Activated B cell treated with CpG ODN at 0.5 μM for 24 hours (primary cell): ENCODE results near the gene CNIH3. TPM values are rescaled to one million over a fixed set of nuclear protein-coding genes. Genes with fewer than 3 reads are reported as not detected.

Experiments
- ATAC-seq: fragments of 200-7000 bp; cut with Tn5 transposase; one replicate; pipeline ENCODE4 v1.10.0; 2021; ENCODE audit warnings: low read depth, mild to moderate bottlenecking, moderate library complexity
- CTCF ChIA-PET: fragments of 350-600 bp; sonication (Branson Sonifier 250); formaldehyde crosslinking; loops from one replicate; lab custom pipeline; 2021; ENCODE audit warnings: antibody characterized with exemption; lab: Charles Lee
- POLR2A ChIA-PET: fragments of 350-600 bp; sonication (Branson Sonifier 250); formaldehyde crosslinking; loops from one replicate; lab custom pipeline; 2021; ENCODE audit warnings: antibody characterized with exemption; lab: Charles Lee
- DNase-seq: peaks from one replicate; pipeline ENCODE4 v3.0.0; 2022
- H3K27ac Mint-ChIP-seq: one replicate; pipeline ENCODE4 v1.8.0; 2020; ENCODE audit warnings: mixed read lengths
- H3K27me3 Mint-ChIP-seq: one replicate; pipeline ENCODE4 v1.8.0; 2021; ENCODE audit warnings: mixed read lengths
- H3K36me3 Mint-ChIP-seq: one replicate; pipeline ENCODE4 v1.8.0; 2021; ENCODE audit warnings: low read depth, mixed read lengths
- H3K4me1 Mint-ChIP-seq: one replicate; pipeline ENCODE4 v1.8.0; 2021; ENCODE audit warnings: mixed read lengths
- H3K4me3 Mint-ChIP-seq: one replicate; pipeline ENCODE4 v1.8.0; 2020; ENCODE audit warnings: mild to moderate bottlenecking, mixed read lengths
- H3K9me3 Mint-ChIP-seq: one replicate; pipeline ENCODE4 v1.8.0; 2020; ENCODE audit warnings: mixed read lengths
- CTCF ChIP-seq: fragments of 200-600 bp; IDR thresholded peaks from one replicate; pipeline ENCODE4 v1.8.0; 2022; ENCODE audit warnings: antibody characterized with exemption, mild to moderate bottlenecking
- intact Hi-C: fragments of 100-400 bp; cut with micrococcal nuclease; formaldehyde crosslinking; loops from one replicate; pipeline ENCODE4 v1.15.1; 2024
- total RNA-seq: library from RNA; stranded (reverse); gene quantifications from 2 replicates; pipeline ENCODE4 v1.2.3, GENCODE V29; 2022

CNIH3 gene
- total RNA-seq, 1 donor from 2014 or later, result 1.8 TPM

GRCh38 chr1:224745924-224746323 is 129.8 kb downstream of the CNIH3 start:
- ChIA-PET POLR2A (no interaction called here), CTCF (no interaction called here)
- Mint-ChIP-seq H3K27me3 (no peaks in the 10 kb centered on the region), H3K9me3 (no peaks in the 10 kb centered on the region), H3K4me1 (no peaks in the 10 kb centered on the region), H3K27ac (no peak overlapping the region), H3K36me3 (no peaks in the 10 kb centered on the region), H3K4me3 (no peak overlapping the region)
- intact Hi-C loops, result no loop called here
- DNase-seq (no peak), ATAC-seq (no peak)
- TF ChIP-seq CTCF, result no peak

- ATAC-seq (no peak), DNase-seq (no peak)
- H3K4me3 Mint-ChIP-seq, result no peak overlapping the region
- H3K27ac Mint-ChIP-seq, result no peak overlapping the region
- H3K4me1 Mint-ChIP-seq, result no peaks in the 10 kb centered on the region
- H3K27me3 Mint-ChIP-seq, result no peaks in the 10 kb centered on the region
- no peaks in the 10 kb centered on the region for H3K36me3 Mint-ChIP-seq
- ChIA-PET POLR2A (no interaction called here), CTCF (no interaction called here)
- no peaks in the 10 kb centered on the region for H3K9me3 Mint-ChIP-seq
- TF ChIP-seq CTCF, result no peak
- intact Hi-C loops, result no loop called here
Measured at GRCh38 chr1:224747578-224747977, 131.5 kb downstream of the CNIH3 start.

- Mint-ChIP-seq H3K4me1 (no peaks in the 10 kb centered on the region), H3K36me3 (no peaks in the 10 kb centered on the region), H3K27ac (no peak overlapping the region), H3K4me3 (no peak overlapping the region), H3K9me3 (no peaks in the 10 kb centered on the region), H3K27me3 (no peaks in the 10 kb centered on the region)
- CTCF ChIA-PET, result no interaction called here
- DNase-seq (no peak), ATAC-seq (no peak)
- intact Hi-C loops, result no loop called here
- POLR2A ChIA-PET, result no interaction called here
- TF ChIP-seq CTCF, result no peak
Measured at GRCh38 chr1:224749916-224750315, 133.8 kb downstream of the CNIH3 start.

GRCh38 chr1:224751624-224752311 is 135.7 kb downstream of the CNIH3 start:
- ATAC-seq, result no peak
- no peaks in the 10 kb centered on the region for H3K9me3 Mint-ChIP-seq
- ChIA-PET POLR2A (no interaction called here), CTCF (no interaction called here)
- DNase-seq, result no peak
- H3K4me1 Mint-ChIP-seq, result no peaks in the 10 kb centered on the region
- H3K4me3 Mint-ChIP-seq, result no peak overlapping the region
- H3K27me3 Mint-ChIP-seq, result peaks cover 5% of the 10 kb centered on the region
- no peaks in the 10 kb centered on the region for H3K36me3 Mint-ChIP-seq
- intact Hi-C loops, result no loop called here
- no peak for TF ChIP-seq CTCF
- no peak overlapping the region for H3K27ac Mint-ChIP-seq

GRCh38 chr1:224753491-224753890 is 137.4 kb downstream of the CNIH3 start:
- Mint-ChIP-seq H3K4me3 (no peak overlapping the region), H3K36me3 (no peaks in the 10 kb centered on the region), H3K27me3 (peaks cover 6% of the 10 kb centered on the region), H3K4me1 (no peaks in the 10 kb centered on the region), H3K27ac (no peak overlapping the region), H3K9me3 (no peaks in the 10 kb centered on the region)
- intact Hi-C loops, result no loop called here
- ChIA-PET POLR2A (no interaction called here), CTCF (no interaction called here)
- no peak for TF ChIP-seq CTCF
- no peak for DNase-seq
- ATAC-seq, result no peak
